Mammary epithelial cell (primary cell): ENCODE results near the gene EIF2D.

ENCODE experiments used
- EZH2 ChIP-seq: IDR thresholded peaks from 2 replicates; pipeline ENCODE4 v1.6.1; 2012; ENCODE audit warnings: low read length, inconsistent platforms, borderline replicate concordance
- TF ChIP-seq, protein P1 (sequence below), 2 donors: IDR thresholded peaks in 1 of 2; conservative IDR thresholded peaks in 1 of 2; 2 replicates each; pipeline ENCODE4 v1.5.1; 2011 to 2012; ENCODE audit warnings: inconsistent platforms in 2 of 2, low read length in 2 of 2, mild to moderate bottlenecking in 2 of 2, control low read depth in 1 of 2, low read depth in 1 of 2; ENCODE audit not compliant: insufficient read depth in 1 of 2; ENCODE audit errors: extremely low read depth in 1 of 2

DNA sequence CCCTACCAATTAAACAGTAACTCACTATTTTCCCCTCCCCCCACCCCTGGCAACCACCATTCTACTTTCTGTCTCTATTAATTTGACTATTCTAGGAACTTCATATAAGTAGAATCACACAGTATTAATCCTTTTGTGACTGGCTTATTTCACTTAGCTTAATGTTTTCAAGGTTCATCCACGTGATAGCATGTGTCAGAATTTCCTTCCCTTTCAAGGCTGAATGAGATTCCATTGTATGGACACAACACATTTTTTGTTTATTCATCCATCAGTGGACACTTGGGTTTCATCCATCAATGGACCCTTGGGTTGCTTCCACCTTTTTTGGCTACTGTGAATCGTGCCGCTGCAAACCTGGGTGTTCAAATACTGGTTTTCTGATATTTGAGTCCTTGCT is 41.7 kb downstream of the EIF2D start:
- TF ChIP-seq, protein P1, sequence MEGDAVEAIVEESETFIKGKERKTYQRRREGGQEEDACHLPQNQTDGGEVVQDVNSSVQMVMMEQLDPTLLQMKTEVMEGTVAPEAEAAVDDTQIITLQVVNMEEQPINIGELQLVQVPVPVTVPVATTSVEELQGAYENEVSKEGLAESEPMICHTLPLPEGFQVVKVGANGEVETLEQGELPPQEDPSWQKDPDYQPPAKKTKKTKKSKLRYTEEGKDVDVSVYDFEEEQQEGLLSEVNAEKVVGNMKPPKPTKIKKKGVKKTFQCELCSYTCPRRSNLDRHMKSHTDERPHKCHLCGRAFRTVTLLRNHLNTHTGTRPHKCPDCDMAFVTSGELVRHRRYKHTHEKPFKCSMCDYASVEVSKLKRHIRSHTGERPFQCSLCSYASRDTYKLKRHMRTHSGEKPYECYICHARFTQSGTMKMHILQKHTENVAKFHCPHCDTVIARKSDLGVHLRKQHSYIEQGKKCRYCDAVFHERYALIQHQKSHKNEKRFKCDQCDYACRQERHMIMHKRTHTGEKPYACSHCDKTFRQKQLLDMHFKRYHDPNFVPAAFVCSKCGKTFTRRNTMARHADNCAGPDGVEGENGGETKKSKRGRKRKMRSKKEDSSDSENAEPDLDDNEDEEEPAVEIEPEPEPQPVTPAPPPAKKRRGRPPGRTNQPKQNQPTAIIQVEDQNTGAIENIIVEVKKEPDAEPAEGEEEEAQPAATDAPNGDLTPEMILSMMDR (conservative IDR thresholded peaks at IDR 0.05 in 1 of 2, IDR thresholded peaks at IDR 0.05 in 1 of 2; ENCODE audit: extremely low read depth in 1 of 2, insufficient read depth in 1 of 2, low read depth in 1 of 2, low read length in 2 of 2) = no peak
- no peak for TF ChIP-seq EZH2
